Thoracic aorta (tissue), 2 donors: ENCODE data around the gene DMKN. TPM values are rescaled to one million over a fixed set of nuclear protein-coding genes. Genes with fewer than 3 reads are reported as not detected.

ENCODE experiments used
- ATAC-seq: fragments of 150-250 bp; one replicate; pipeline ENCODE4 v1.8.0; 2017; ENCODE audit warnings: low read depth; ENCODE audit not compliant: insufficient number of reproducible peaks, low FRiP score
- DNase-seq: peaks from one replicate; pipeline ENCODE4 v3.0.0-alpha.2; 2020; ENCODE audit warnings: low spot score
- H3K27ac ChIP-seq, 2 donors: fragments of 200-600 bp; sonication (generic); 1 replicate in 1 of 2; 2 replicates in 1 of 2; pipeline ENCODE4 v1.5.1; 2016; ENCODE audit warnings: mild to moderate bottlenecking in 2 of 2, moderate library complexity in 2 of 2
- H3K27me3 ChIP-seq: fragments of 200-600 bp; sonication (generic); replicated peaks from 2 replicates; pipeline ENCODE4 v1.6.0; 2016; ENCODE audit warnings: mild to moderate bottlenecking; ENCODE audit not compliant: insufficient read depth
- H3K36me3 ChIP-seq: fragments of 200-600 bp; sonication (generic); one replicate; pipeline ENCODE4 v1.5.1; 2016
- H3K4me1 ChIP-seq, 2 donors: fragments of 200-600 bp; sonication (generic); 1 replicate in 1 of 2; 2 replicates in 1 of 2; pipeline versions ENCODE4 v1.5.1 to v1.6.0; 2016; ENCODE audit warnings: low read depth in 2 of 2, mild to moderate bottlenecking in 1 of 2; ENCODE audit not compliant: control insufficient read depth in 1 of 2
- H3K4me3 ChIP-seq: fragments of 200-600 bp; sonication (generic); 2 replicates; pipeline ENCODE4 v1.5.1; 2016; ENCODE audit warnings: mild to moderate bottlenecking
- H3K9me3 ChIP-seq: fragments of 200-600 bp; sonication (generic); 2 replicates; pipeline ENCODE4 v1.5.1; 2016
- CTCF ChIP-seq: fragments of 200-600 bp; sonication (generic); IDR thresholded peaks from one replicate; pipeline ENCODE4 v1.5.1; 2019; ENCODE audit warnings: antibody characterized with exemption
- total RNA-seq, 2 donors: library from RNA; depleted of rRNA; stranded (reverse); fragments of >200 nt; gene quantifications; one replicate each; pipeline versions ENCODE4 v1.1.0 to v1.2.3, GENCODE V29; 2016

DMKN gene
- total RNA-seq, 2 donors from 2014 or later, result 26.1 to 53.7 TPM

- DNase-seq, result no peak
- no peak for ATAC-seq
- Histone ChIP-seq H3K27me3 (no peaks in the 10 kb centered on the region), H3K9me3 (no peaks in the 10 kb centered on the region), H3K36me3 (peaks cover 4% of the 10 kb centered on the region), H3K4me1 (no peaks in the 10 kb centered on the region), H3K4me3 (no peak overlapping the region), H3K27ac (no peak overlapping the region)
- no peak for TF ChIP-seq CTCF
These were observed 19.5 kb downstream of the DMKN start for GRCh38 chr19:35493971-35494370.

GRCh38 chr19:35491836-35492360 is 21.6 kb downstream of the DMKN start:
- no peak for DNase-seq
- Histone ChIP-seq H3K27ac (no peak overlapping the region), H3K9me3 (no peaks in the 10 kb centered on the region), H3K4me3 (no peak overlapping the region), H3K4me1 (no peaks in the 10 kb centered on the region), H3K27me3 (no peaks in the 10 kb centered on the region), H3K36me3 (no peaks in the 10 kb centered on the region)
- no peak for ATAC-seq
- no peak for TF ChIP-seq CTCF

GRCh38 chr19:35490364-35490763 is 23.1 kb downstream of the DMKN start, which contains the start of gene KRTDAP:
KRTDAP (minus strand) TSS chr19:35490464; CDS start chr19:35490442, 22 bp downstream.
- H3K27ac ChIP-seq, result no peak within 1 kb of the TSS
- no peak for DNase-seq
- ATAC-seq, result no peak
- no peak within 1 kb of the TSS for H3K4me3 ChIP-seq
- TF ChIP-seq CTCF, result no peak
- no peaks in the 10 kb centered on the region for H3K27me3 ChIP-seq
- H3K36me3 ChIP-seq, result no peaks in the 10 kb centered on the region
- H3K9me3 ChIP-seq, result no peaks in the 10 kb centered on the region
- H3K4me1 ChIP-seq, result no peaks in the 10 kb centered on the region

- Histone ChIP-seq H3K36me3 (no peaks in the 10 kb centered on the region), H3K27ac (no peak overlapping the region), H3K4me3 (no peak overlapping the region), H3K9me3 (no peaks in the 10 kb centered on the region), H3K4me1 (no peaks in the 10 kb centered on the region), H3K27me3 (no peaks in the 10 kb centered on the region)
- DNase-seq (no peak), ATAC-seq (no peak)
- no peak for TF ChIP-seq CTCF
These were observed 24.8 kb downstream of the DMKN start for GRCh38 chr19:35488677-35489076.

GRCh38 chr19:35487656-35488182 is 25.7 kb downstream of the DMKN start:
- Histone ChIP-seq H3K9me3 (no peaks in the 10 kb centered on the region), H3K4me3 (no peak overlapping the region), H3K27me3 (no peaks in the 10 kb centered on the region), H3K4me1 (no peaks in the 10 kb centered on the region), H3K27ac (no peak overlapping the region), H3K36me3 (no peaks in the 10 kb centered on the region)
- no peak for DNase-seq
- ATAC-seq, result no peak
- TF ChIP-seq CTCF, result no peak
